C4-2B (cell line): ENCODE data around the gene GPC5.

Source experiments
- H3K27ac ChIP-seq: fragments of 450-650 bp; 2 replicates; pipeline ENCODE4 v1.5.1; 2017
- ZFX ChIP-seq: fragments of 450-650 bp; IDR thresholded peaks from 2 replicates; pipeline ENCODE4 v1.6.1; 2017
- TF ChIP-seq, protein P1 (sequence below): fragments of 450-650 bp; conservative IDR thresholded peaks from 2 replicates; pipeline ENCODE4 v1.5.1; 2017; ENCODE audit warnings: mild to moderate bottlenecking

Gene GPC5

GRCh38 chr13:91498298-91498697 is 99.9 kb downstream of the GPC5 start:
- TF ChIP-seq, protein P1, sequence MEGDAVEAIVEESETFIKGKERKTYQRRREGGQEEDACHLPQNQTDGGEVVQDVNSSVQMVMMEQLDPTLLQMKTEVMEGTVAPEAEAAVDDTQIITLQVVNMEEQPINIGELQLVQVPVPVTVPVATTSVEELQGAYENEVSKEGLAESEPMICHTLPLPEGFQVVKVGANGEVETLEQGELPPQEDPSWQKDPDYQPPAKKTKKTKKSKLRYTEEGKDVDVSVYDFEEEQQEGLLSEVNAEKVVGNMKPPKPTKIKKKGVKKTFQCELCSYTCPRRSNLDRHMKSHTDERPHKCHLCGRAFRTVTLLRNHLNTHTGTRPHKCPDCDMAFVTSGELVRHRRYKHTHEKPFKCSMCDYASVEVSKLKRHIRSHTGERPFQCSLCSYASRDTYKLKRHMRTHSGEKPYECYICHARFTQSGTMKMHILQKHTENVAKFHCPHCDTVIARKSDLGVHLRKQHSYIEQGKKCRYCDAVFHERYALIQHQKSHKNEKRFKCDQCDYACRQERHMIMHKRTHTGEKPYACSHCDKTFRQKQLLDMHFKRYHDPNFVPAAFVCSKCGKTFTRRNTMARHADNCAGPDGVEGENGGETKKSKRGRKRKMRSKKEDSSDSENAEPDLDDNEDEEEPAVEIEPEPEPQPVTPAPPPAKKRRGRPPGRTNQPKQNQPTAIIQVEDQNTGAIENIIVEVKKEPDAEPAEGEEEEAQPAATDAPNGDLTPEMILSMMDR = no peak
- TF ChIP-seq ZFX = no peak
- no peak overlapping the region for H3K27ac ChIP-seq

DNA sequence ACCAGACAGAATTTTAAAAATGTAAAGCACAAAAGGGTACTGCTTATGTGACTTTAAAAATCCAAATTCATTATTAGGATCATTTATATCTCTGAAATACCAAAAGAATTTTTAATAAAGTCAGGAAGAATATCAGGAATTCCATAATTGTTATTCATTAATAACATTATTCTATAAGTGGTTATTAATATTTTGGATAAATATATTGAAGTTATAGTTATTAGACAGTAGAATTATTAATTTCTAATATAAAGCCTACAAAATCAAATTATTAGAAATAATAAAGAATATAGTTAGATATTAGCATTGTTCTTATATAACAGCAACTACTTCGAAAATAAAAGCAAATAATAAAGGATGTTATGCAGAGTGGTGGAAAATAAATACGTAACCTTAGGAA is 105.8 kb downstream of the GPC5 start:
- H3K27ac ChIP-seq = no peak overlapping the region
- TF ChIP-seq ZFX = no peak
- TF ChIP-seq, protein P1 = no peak

- H3K27ac ChIP-seq = no peak overlapping the region
- TF ChIP-seq, protein P1 = no peak
- no peak for TF ChIP-seq ZFX
These were observed 108.3 kb downstream of the GPC5 start for GRCh38 chr13:91506759-91507158.

DNA sequence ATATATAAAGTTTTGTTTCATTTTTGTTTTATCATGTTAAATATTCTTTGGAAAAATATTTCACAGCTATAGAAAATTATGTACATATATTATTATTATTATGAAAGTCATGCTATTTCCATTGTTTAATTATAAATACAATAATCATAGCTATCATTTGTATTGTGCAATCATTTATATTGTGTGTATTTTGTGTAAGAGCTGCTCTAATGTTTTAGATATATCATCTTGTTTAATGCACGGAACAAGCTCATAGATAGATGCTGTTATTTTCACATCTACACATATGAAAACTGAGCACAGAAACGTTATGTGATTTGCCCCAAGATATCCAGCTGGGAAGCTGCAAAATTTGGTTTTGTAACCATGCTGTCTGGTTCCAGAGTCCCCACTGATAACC is 111.6 kb downstream of the GPC5 start:
- TF ChIP-seq, protein P1 = no peak
- TF ChIP-seq ZFX = no peak
- no peak overlapping the region for H3K27ac ChIP-seq

GRCh38 chr13:91513790-91514189 is 115.4 kb downstream of the GPC5 start:
- H3K27ac ChIP-seq = no peak overlapping the region
- TF ChIP-seq ZFX = no peak
- TF ChIP-seq, protein P1 = no peak

GRCh38 chr13:91516799-91517198 is 118.4 kb downstream of the GPC5 start:
- H3K27ac ChIP-seq = no peak overlapping the region
- no peak for TF ChIP-seq ZFX
- TF ChIP-seq, protein P1 = no peak

DNA sequence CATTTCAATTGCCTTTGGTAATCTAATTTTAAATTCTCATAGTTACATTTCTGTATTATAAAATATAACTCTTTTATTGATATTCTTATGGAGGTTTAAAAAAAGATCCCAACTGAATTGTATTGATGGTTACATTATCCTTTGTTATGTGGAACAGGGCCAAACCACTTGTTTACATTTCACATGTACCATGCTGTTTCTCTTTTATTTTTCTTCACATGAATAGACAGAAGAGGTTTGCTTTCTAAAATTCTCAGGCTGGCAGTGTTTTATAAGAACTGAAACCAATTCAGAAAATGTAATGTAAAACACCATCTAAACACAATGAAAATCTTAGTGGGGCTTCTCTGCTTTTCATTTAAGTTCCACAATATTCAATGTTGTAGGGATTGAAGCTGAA is 122.5 kb downstream of the GPC5 start:
- TF ChIP-seq ZFX = no peak
- TF ChIP-seq, protein P1 = no peak
- H3K27ac ChIP-seq = no peak overlapping the region
